ENCODE results near the gene MAP2.

The MAP2 gene

DNA sequence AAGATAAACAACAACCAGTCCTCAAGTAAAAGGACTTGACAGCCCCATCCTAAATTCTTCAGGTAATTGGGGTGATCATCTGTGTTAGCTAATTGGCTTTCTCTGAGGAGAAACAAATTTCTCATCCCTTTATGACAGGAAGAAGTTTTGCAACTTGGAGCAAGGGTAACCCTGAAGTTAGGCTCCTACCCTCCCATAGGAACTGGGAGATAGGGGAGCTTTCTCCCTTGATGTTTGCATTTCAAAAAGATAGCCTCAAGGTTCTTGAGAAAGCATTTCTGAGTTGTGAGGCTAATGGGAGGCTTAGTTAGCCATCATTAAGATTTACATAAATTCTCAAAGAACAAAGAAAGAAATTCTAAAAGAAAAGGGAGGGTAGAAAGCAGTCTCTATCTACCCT lies 95.4 kb downstream of the MAP2 start:
- Mint-ChIP-seq H3K4me1 (ENCODE audit: low read depth) (no peaks in the 10 kb centered on the region), H3K4me3 (no peak overlapping the region), H3K27ac (no peak overlapping the region), H3K9me3 (no peaks in the 10 kb centered on the region), H3K36me3 (ENCODE audit: low read depth) (no peaks in the 10 kb centered on the region), H3K27me3 (peaks cover 1% of the 10 kb centered on the region)
- intact Hi-C loops (cut with micrococcal nuclease), result no loop called here

DNA sequence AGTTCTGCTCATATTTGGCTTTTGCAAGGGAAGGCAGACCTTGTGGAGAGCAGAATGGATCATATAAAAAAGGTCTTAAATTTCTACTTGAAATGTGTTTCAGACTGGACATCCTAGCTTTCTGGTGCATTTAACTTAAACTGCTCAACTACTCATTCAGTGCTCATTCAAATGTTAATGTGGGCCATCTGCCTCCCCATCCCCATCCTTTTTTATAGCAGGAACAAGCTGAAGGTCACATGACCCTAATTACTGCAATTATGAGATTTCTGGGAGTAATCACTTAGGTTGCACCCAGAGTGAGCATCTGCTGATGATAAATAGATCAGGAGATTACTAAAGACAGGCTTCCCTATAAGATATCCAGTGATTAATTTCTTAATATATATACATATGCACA lies 96.1 kb downstream of the MAP2 start:
- no peak overlapping the region for H3K4me3 Mint-ChIP-seq

DNA sequence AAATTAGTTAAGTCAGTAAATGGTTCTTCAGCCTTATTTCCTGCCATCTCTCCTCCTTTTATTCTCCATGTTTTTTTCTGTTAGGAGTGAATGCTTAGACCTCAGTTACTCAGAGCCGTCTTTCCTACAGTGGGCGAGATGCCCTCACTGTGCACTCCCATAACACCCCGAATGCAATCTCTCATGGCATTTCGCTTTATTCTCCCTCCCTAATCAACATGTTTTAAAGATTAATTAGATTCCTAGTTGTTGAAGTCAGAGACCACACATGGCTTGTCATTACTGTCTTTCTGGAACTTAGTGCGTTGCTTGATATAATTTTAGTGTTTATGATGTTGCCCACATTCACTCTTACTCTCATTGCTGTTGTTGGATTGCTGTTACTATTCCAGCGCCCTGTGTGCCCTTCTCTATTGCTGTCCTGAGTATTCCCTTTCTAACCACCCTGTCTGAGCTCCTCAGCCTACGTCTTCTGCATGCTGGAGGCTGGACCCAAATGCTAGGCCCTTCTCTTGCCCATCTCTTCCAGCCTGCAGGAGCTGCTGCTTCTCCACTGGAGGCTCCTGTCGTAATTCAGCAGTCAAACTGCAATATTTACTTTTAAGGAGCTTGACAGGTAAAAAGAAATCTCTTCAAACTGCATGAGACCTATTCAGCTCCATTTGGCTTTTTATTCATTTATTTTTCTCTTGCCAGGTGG lies 99.3 kb downstream of the MAP2 start:
- Mint-ChIP-seq H3K27ac (no peak overlapping the region), H3K4me3 (no peak overlapping the region), H3K9me3 (no peaks in the 10 kb centered on the region), H3K36me3 (ENCODE audit: low read depth) (no peaks in the 10 kb centered on the region), H3K4me1 (ENCODE audit: low read depth) (peaks cover 23% of the 10 kb centered on the region), H3K27me3 (peaks cover 1% of the 10 kb centered on the region)
- intact Hi-C loops (cut with micrococcal nuclease), result no loop called here

More for the DNA sequence above, 96.1 kb downstream of the MAP2 start:
- Mint-ChIP-seq H3K27me3 (peaks cover 1% of the 10 kb centered on the region), H3K27ac (no peak overlapping the region), H3K4me1 (ENCODE audit: low read depth) (no peaks in the 10 kb centered on the region), H3K36me3 (ENCODE audit: low read depth) (no peaks in the 10 kb centered on the region), H3K9me3 (no peaks in the 10 kb centered on the region)
- intact Hi-C loops (cut with micrococcal nuclease), result no loop called here

DNA sequence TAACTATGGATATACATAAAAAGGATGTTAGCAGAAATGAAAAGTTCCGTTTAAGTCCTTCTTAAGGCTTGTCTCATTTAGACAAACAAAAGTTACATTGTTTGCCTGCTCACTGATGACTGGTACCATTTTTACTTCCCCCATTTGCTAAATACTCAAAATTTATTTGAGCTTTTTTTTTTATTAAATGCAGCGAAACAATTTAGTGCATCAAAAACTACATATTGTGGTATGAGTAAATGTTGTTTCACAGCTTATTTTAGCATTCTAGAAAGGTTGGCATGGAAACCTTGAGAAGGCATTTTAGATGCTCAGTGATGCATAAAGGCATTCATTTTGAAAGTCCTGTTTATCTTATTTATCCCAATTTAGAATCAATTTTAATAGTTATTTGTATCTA lies 100.0 kb downstream of the MAP2 start:
- Mint-ChIP-seq H3K9me3 (no peaks in the 10 kb centered on the region), H3K27me3 (peaks cover 1% of the 10 kb centered on the region), H3K27ac (no peak overlapping the region), H3K4me3 (no peak overlapping the region), H3K4me1 (ENCODE audit: low read depth) (peaks cover 23% of the 10 kb centered on the region), H3K36me3 (ENCODE audit: low read depth) (no peaks in the 10 kb centered on the region)
- intact Hi-C loops (cut with micrococcal nuclease), result no loop called here

DNA sequence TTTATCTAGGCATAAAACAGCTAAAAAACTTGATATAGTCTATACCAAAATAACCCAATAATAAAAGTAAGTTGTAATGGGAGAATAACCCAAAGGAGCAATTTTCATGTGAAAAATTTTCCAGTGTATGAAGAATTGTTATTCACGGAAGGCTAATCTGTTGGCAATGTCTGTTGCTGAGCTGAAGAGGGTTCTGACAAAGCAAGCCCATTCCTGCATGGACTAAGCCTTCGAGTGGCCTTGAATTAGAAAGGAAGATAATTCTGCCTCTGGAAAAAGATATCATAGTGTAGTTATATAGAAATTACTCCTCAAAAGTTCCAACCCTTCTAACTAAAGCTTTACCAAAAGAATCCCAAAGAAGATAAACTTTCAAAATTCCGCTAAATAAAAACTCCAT lies 101.5 kb downstream of the MAP2 start:
- Mint-ChIP-seq H3K9me3 (no peaks in the 10 kb centered on the region), H3K36me3 (ENCODE audit: low read depth) (no peaks in the 10 kb centered on the region), H3K4me3 (no peak overlapping the region), H3K27ac (peak overlapping the region; percentile 86), H3K4me1 (ENCODE audit: low read depth) (peaks cover 23% of the 10 kb centered on the region), H3K27me3 (peaks cover 1% of the 10 kb centered on the region)
- intact Hi-C loops (cut with micrococcal nuclease), result no loop called here

DNA sequence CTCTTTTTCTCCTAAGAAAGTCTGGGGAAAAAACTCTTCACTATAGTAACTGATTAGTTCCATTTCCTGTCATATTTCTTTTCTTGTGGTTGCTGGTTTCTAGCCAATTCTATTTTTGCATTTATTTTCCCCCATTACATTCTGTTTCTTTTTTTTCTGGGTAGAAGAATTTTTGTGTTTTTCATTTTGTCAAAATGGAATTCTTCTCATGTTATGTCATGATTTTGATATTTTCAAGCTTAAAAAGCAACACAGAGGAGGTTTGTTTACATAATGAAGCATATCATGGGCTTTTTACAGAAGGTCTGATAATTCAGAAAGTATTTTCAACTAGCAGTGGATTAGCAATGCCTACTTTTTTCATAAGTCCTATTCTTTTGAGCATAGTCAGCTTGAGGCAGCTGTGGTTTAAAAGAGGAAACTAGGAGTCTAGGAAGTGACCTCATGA lies 102.0 kb downstream of the MAP2 start:
- peak overlapping the region; percentile 86 for H3K27ac Mint-ChIP-seq
- peaks cover 23% of the 10 kb centered on the region for H3K4me1 Mint-ChIP-seq (ENCODE audit: low read depth)
- peaks cover 1% of the 10 kb centered on the region for H3K27me3 Mint-ChIP-seq
- intact Hi-C loops (cut with micrococcal nuclease), result no loop called here
- H3K4me3 Mint-ChIP-seq, result peak overlapping the region; percentile 62
- H3K36me3 Mint-ChIP-seq (ENCODE audit: low read depth), result no peaks in the 10 kb centered on the region
- H3K9me3 Mint-ChIP-seq, result no peaks in the 10 kb centered on the region

DNA sequence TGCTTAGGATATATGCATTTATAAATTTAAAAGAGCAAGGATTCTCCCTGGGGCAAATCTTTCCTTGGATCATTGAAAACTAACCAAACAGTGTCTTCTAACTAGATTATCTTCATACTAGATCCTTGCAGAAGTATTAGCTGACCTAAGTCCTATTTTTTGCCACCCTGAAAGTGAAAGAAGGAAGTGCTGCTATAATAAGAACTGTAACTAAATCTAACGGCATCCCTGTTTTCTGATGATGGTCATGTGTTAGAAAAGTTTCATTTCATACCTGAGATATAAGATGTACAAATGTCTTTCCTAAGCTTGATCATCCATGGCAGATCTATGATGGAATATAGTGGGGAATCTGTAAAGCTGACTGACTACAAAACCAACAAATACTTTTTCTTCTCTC lies 102.7 kb downstream of the MAP2 start:
- Mint-ChIP-seq H3K27ac (peak overlapping the region; percentile 86), H3K4me1 (ENCODE audit: low read depth) (peaks cover 23% of the 10 kb centered on the region), H3K4me3 (peak overlapping the region; percentile 32), H3K27me3 (peaks cover 1% of the 10 kb centered on the region), H3K36me3 (ENCODE audit: low read depth) (no peaks in the 10 kb centered on the region), H3K9me3 (no peaks in the 10 kb centered on the region)
- intact Hi-C loops (cut with micrococcal nuclease), result no loop called here

DNA sequence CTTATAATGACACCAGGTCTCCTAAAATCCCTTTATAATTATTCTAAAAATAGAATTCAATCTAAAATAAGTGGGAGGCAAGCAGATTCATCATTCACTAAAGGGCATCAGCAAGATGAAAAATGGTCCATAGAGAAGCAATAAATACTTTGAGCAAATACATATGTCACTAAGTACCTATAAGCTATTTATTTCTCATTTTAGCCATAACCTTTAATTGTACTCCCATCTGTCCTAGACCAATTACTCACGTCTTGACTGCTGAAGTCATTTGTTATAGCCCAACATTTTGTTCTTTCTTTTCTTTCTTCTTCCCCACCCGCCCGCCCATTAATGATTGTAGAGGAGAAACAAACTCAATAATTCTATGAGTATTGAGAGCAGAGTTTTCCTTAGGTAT lies 105.7 kb downstream of the MAP2 start:
- H3K4me3 Mint-ChIP-seq, result no peak overlapping the region
- no peaks in the 10 kb centered on the region for H3K9me3 Mint-ChIP-seq
- H3K27me3 Mint-ChIP-seq, result no peaks in the 10 kb centered on the region
- H3K4me1 Mint-ChIP-seq (ENCODE audit: low read depth), result peaks cover 23% of the 10 kb centered on the region
- no peak overlapping the region for H3K27ac Mint-ChIP-seq
- intact Hi-C loops (cut with micrococcal nuclease), result no loop called here
- no peaks in the 10 kb centered on the region for H3K36me3 Mint-ChIP-seq (ENCODE audit: low read depth)

DNA sequence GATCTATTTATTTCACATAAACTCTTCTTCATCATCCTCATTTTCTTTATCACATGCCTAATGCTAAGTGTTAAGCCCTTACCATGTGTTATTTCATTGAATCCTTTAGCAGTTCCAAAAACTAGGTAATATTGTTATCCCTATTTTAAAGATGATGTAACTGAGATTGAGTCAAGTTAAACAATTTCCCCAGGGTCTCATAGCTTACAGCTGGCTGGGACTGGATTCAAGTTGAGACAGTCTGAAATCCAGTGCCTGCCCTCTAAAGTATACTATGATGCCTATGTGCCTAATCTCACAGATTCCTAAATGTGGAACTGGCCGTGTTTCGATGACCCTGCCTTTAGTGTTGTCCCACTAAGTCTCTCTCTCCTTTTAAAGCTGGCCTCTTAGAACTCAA lies 108.5 kb downstream of the MAP2 start:
- Mint-ChIP-seq H3K4me3 (no peak overlapping the region), H3K27ac (no peak overlapping the region), H3K9me3 (no peaks in the 10 kb centered on the region), H3K4me1 (ENCODE audit: low read depth) (peaks cover 5% of the 10 kb centered on the region), H3K27me3 (no peaks in the 10 kb centered on the region), H3K36me3 (ENCODE audit: low read depth) (no peaks in the 10 kb centered on the region)
- intact Hi-C loops (cut with micrococcal nuclease), result no loop called here

DNA sequence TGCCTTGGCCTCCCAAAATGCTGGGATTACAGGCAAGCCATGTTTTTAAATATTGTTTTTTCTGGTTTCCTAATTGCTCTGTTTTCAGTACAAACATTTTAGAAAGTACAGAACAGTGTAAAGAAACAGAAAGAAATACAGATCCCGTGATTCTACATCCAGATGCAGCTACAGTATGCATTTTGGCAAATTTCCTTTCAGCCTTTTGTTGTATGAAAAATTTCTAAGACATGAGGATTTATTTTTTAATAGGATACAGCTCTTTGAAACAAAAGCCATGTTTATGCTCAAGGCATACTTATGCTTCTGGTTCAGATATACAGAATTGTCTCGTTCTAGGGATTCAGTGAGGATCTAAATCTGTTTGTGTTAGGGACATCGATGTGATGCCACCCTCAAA lies 109.5 kb downstream of the MAP2 start:
- Mint-ChIP-seq H3K9me3 (no peaks in the 10 kb centered on the region), H3K27ac (no peak overlapping the region), H3K4me1 (ENCODE audit: low read depth) (no peaks in the 10 kb centered on the region), H3K27me3 (no peaks in the 10 kb centered on the region), H3K4me3 (no peak overlapping the region), H3K36me3 (ENCODE audit: low read depth) (no peaks in the 10 kb centered on the region)
- intact Hi-C loops (cut with micrococcal nuclease), result no loop called here

DNA sequence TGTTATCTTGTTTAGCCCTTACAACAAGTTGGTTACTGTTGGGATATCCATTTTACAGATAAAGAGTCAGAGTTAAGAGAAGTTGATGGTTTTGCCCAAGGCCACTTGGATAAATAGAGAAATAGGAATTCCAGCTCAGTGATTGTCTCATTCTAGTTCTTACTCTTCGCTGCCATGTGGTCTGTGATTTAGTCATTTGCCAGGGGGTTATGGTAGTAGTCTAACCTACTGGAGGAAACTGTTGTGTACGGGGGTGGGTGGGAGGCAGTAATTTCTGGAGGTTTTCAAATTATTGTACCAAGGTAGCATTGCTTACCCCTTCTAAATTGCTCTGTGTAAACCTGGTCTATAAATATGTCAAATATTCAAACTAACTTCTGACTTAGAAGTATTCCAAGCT lies 110.4 kb downstream of the MAP2 start:
- no peaks in the 10 kb centered on the region for H3K27me3 Mint-ChIP-seq
- H3K9me3 Mint-ChIP-seq, result no peaks in the 10 kb centered on the region
- intact Hi-C loops (cut with micrococcal nuclease), result no loop called here
- H3K27ac Mint-ChIP-seq, result no peak overlapping the region
- no peak overlapping the region for H3K4me3 Mint-ChIP-seq
- no peaks in the 10 kb centered on the region for H3K4me1 Mint-ChIP-seq (ENCODE audit: low read depth)
- H3K36me3 Mint-ChIP-seq (ENCODE audit: low read depth), result no peaks in the 10 kb centered on the region

DNA sequence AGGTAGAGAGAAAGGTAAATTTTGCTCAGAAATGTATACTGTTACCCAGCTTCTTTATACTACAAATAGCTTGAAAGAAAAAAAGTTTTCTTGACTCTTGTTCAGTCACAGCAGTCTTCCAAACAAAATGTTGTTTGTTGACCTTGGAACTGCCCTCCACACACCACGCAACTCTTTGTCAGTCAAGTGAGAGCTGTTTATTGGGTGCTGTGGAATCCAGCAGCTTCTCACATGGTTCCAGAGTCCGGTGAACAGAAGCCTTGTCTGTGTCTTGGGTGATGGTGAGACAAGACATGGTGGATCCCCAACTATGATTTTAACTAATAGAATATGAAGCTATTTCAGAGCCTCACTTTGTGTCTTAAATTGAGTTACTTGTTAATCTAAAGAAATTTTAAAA lies 112.5 kb downstream of the MAP2 start:
- Mint-ChIP-seq H3K36me3 (ENCODE audit: low read depth) (no peaks in the 10 kb centered on the region), H3K27ac (no peak overlapping the region), H3K4me1 (ENCODE audit: low read depth) (no peaks in the 10 kb centered on the region), H3K4me3 (no peak overlapping the region), H3K27me3 (no peaks in the 10 kb centered on the region), H3K9me3 (no peaks in the 10 kb centered on the region)
- intact Hi-C loops (cut with micrococcal nuclease), result no loop called here

DNA sequence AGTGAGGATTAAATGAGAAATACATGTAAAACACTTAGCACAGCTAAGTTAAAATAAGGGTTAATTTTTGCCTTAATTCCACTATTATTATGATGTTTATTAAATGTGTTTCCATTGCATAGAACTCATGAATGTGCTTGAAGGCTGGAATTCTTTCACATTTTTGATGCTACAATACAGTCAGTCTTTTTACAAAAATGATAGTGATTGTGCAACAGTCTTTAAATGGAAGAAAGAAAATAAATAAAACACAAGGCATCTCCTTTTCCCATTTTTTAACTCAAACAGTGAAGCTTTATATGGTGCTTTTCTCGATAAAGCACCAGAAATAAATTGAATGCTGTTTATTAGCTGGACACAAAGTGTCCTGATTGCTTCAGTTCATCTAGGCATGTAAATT lies 123.9 kb downstream of the MAP2 start:
- H3K4me1 Mint-ChIP-seq (ENCODE audit: low read depth), result no peaks in the 10 kb centered on the region
- no peak overlapping the region for H3K27ac Mint-ChIP-seq
- no peaks in the 10 kb centered on the region for H3K36me3 Mint-ChIP-seq (ENCODE audit: low read depth)
- H3K27me3 Mint-ChIP-seq, result no peaks in the 10 kb centered on the region
- no peaks in the 10 kb centered on the region for H3K9me3 Mint-ChIP-seq
- intact Hi-C loops (cut with micrococcal nuclease), result no loop called here
- H3K4me3 Mint-ChIP-seq, result no peak overlapping the region

DNA sequence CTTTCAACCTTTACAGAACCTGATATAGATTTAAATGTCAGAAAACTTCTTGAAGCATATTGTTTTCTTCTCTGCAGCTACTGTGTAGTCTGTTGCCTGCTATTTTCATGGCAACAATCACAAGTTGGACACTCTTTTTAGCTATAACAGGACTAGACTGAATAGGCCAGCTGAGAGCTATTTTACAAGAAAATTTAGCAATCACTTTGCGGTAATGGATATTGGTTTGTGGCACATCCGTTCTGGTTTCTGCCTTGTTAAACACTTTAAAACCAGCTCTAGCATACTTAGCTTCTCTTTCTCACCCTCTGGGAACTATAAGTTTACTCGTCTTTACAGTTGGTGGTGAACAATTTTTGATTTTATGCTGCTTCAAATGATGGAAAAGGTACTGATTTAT lies 125.7 kb downstream of the MAP2 start:
- Mint-ChIP-seq H3K9me3 (no peaks in the 10 kb centered on the region), H3K27ac (no peak overlapping the region), H3K36me3 (ENCODE audit: low read depth) (no peaks in the 10 kb centered on the region), H3K4me1 (ENCODE audit: low read depth) (no peaks in the 10 kb centered on the region), H3K4me3 (no peak overlapping the region), H3K27me3 (no peaks in the 10 kb centered on the region)
- intact Hi-C loops (cut with micrococcal nuclease), result no loop called here

DNA sequence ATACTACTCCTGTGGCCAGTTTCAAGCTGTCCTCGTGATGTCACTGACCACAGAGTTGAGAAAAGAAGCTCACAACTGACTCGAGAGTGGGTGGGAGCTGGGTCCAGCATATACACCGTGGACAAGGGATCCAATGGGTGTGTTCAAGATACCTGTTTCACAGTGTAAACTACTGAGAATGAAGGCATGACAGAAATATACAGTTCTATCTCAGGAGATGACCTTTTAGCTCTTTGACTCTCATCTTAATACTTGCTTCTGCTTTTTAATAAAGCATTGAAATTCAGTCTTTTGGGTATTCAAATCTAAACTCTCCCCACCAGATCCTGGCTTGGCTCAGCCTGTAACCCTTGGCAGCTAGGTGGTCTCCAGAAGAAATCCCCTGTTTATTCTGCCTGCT lies 130.1 kb downstream of the MAP2 start:
- Mint-ChIP-seq H3K27ac (no peak overlapping the region), H3K27me3 (peaks cover 2% of the 10 kb centered on the region), H3K4me3 (no peak overlapping the region), H3K4me1 (ENCODE audit: low read depth) (no peaks in the 10 kb centered on the region), H3K9me3 (no peaks in the 10 kb centered on the region), H3K36me3 (ENCODE audit: low read depth) (no peaks in the 10 kb centered on the region)
- intact Hi-C loops (cut with micrococcal nuclease), result no loop called here

All from dendritic cell treated with granulocyte-macrophage colony-stimulating factor and Interleukin-4, amounts not matched to agents 40 ng/mL and 50 ng/mL, for 4 days (primary cell).